Kasumi-1 (cell line): ENCODE measurements around the gene MRTFB.

Experiments used
- DNase-seq, 2 experiments: peaks; one replicate each; lab custom pipeline; 2025; lab: John Stamatoyannopoulos, UW

MRTFB gene

GRCh38 chr16:14186007-14186794 is 115.1 kb downstream of the MRTFB start:
- no peak for DNase-seq

- DNase-seq: no peak
Measured at GRCh38 chr16:14186795-14187221, 115.7 kb downstream of the MRTFB start.

DNA sequence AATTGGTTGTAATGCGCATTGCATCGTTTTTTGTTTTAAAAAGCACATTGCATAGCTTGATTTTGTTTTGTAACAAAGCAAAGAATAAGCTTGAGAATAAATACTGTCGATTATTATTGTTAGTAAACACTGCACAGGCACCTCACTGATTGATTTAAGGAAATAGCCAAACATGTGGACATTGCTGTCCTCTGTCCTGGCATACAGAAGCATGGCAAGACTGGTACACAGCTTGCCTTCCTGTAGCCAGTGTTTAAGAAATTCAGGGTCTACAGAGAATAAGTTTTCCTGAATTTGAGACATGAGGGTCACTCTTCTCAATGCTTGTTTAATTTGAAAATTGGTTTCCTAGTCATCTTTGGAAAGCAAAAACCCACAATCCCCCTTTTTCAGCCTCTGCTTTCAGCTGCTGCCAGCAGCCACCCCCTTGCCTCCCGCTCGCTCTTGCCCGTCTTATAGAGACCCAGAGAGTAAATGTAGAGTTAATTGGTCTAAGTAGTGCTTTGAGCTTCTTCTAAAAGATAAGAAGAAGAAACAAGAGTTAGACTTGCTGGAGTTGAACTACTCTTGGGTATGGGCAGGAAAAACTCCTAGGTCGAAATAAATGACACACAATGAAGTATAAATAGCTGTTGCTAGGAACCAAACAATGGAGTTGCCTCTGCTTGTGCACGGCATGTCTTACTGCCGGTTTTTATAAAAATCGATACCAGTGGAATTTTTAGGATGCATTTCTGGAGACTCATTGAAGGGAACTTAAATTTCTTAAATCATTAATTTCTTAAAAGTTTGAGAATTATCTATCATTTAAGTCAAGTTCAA is 116.6 kb downstream of the MRTFB start:
- no peak for DNase-seq

GRCh38 chr16:14193316-14193871 is 122.3 kb downstream of the MRTFB start:
- DNase-seq: no peak

- DNase-seq: no peak
Measured at GRCh38 chr16:14194721-14195120, 123.6 kb downstream of the MRTFB start.

DNA sequence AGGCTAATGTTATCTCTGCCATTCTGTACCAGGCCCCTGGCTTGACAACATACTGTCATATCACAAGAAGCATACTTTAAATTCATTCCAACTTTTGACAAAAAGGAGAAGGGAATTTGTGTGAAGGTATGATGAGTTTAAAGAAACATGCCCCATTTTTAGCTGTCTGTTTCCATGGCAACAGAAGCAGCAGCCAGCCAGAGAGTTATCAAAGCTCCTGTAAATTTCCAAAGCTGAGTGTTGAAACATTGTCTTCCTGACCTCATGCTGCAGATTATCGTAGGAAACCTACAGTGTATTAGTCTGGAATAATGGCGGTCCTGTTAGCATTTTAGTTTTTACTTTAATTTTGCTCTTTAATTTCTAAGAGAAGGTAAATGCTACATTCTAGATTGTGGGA is 124.9 kb downstream of the MRTFB start:
- DNase-seq: no peak

- peak; percentile 8 to 16 for DNase-seq
Measured at GRCh38 chr16:14196539-14196938, 125.4 kb downstream of the MRTFB start.

DNA sequence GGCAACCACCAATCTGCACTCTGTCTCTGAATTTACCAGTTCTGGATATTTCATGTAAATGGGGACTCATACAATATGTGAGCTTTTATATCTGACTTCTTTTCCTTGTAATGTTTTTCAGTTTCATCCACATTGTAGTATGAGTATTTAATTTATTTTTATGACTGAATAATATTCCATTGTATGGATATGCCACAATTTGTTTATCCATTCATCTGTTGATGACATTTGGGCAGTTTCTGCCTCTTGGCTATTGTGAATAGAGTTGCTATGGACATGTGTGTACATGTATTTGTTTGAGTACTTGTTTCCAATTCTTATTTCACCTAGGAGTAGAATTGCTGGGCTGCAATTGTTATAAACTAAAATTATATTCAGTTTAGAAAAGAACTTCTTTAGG is 126.9 kb downstream of the MRTFB start:
- no peak for DNase-seq

DNA sequence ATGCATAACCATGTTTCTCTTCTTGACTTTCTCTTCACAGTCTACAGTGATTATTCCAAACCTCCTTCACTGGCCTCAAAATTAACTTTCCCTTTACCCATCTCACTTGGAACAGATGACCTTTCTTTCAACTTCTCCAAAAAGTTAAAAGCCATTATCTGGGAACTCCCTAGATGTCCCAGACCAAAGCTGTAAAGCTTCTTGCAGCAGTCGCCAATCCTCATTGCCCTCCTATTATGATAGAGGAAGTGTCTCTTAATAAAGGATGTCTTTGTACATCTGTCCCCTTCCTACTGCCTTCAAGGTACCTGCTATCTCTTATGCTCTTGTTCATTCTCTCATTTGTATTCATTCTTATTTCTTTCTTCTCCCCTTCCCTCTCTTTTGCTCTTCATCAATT is 127.5 kb downstream of the MRTFB start:
- DNase-seq: no peak

GRCh38 chr16:14199199-14199598 is 128.1 kb downstream of the MRTFB start:
- no peak for DNase-seq

GRCh38 chr16:14199624-14200023 is 128.5 kb downstream of the MRTFB start:
- no peak for DNase-seq

DNA sequence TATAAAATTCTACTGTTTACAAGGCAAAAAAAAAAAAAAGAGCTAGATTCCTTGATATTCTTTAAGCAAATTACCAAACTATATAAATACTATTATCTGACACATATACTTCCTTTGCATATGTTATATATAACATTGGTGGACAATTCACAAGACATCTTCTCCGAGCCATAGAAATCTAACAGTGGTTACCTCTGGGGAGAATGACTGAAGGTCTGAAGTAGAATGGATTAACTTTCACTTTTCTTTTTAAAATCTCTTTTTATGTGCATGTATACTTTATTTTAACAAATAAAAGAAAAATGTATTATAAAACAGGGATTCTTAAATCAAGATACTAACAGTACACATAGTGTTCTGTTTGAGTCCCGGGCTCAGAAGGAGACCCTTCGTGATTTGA is 131.0 kb downstream of the MRTFB start:
- no peak for DNase-seq

GRCh38 chr16:14202697-14203096 is 131.6 kb downstream of the MRTFB start:
- peak in 1 of 2 experiments; percentile 4 for DNase-seq

- DNase-seq: no peak
Measured at GRCh38 chr16:14203166-14203565, 132.0 kb downstream of the MRTFB start.

DNA sequence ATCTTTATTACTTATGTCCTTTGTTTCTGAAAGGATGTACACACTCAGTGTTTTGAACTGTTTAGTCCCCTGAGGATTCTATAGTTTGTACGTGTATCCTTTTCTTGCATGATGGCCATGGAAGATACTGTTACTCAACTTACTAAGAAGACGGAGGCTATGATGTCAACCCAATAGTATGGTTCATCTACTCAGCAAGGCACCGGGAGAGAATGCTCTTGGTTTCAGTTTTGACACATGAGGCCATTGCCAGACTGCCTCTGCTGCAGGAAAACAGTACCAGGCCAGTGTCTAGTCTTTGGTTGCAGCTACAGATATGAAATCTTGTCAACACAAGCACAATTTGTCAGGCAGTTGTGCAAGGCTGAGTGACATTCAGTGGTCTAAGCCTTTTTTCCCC is 134.5 kb downstream of the MRTFB start:
- DNase-seq: no peak

DNA sequence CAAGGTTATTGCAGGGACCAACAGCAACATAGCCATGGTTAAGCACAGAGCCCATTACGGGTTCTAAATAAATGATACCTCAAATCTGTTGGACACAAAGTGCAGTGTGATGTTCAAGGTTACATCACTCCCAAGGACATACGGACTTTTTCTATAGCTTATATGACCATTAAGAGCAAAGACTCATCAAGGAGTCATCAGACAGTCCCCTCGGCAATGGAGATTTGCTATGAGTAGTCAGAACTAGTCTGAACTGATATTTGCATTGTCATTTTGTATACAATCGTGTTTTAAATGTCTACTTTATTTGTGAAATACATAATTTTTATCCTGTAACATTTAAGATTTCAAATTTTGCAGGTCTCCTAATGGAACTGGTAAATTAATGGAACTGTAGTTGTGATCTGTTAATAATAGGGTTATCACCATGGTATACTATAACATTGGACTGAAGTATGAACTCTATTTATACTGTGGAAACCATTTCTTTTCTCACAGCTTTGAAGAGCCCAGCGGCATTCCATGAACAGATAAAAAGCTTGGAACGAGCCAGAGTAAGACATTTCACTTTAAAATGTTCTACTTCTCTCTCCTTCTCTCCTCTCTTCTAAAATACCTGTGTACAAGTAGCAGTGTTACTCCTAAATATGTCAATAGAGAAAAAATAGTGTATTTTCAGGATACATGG is 140.9 kb downstream of the MRTFB start:
- no peak for DNase-seq

DNA sequence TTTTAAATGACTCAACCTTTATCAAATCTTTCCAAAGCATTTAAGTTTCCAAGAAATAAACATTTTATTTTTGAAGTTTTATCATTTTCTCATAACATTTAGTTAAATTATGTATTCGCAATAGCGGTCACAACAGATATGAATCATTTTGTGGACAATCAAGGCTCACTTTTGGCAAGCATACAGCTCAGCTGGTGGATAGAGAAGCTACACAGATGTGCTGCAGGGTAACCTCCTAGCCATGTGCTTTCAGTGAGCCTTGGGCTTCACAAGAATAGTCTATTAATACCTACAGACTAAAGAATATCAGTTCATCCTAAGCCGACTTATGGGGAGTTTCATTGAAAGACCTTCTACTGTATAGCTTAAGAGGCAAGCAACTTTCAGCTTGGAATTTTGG is 144.8 kb downstream of the MRTFB start:
- no peak for DNase-seq

- DNase-seq: no peak
Measured at GRCh38 chr16:14219983-14220382, 148.9 kb downstream of the MRTFB start.

DNA sequence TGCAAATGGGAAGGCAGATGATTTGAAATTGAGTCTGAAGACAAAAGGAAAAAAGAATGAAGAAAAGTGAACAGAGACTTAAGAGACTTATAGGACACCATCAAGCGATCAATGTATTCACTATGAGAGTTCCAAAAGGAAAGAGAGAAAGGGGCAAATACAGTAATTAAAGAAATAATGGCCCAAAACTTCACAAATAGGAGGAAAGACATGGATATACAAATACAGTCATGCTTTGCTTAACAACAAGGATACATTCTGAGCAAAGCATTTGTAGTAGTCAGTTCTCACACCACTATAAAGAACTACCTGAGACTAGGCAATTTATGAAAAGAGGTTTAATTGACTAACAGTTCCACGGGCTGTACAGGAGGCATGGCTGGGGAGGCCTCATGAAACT is 152.5 kb downstream of the MRTFB start:
- DNase-seq: no peak

- DNase-seq: no peak
Measured at GRCh38 chr16:14225457-14225856, 154.3 kb downstream of the MRTFB start.

GRCh38 chr16:14232106-14232864 is 161.2 kb downstream of the MRTFB start:
- no peak for DNase-seq

DNA sequence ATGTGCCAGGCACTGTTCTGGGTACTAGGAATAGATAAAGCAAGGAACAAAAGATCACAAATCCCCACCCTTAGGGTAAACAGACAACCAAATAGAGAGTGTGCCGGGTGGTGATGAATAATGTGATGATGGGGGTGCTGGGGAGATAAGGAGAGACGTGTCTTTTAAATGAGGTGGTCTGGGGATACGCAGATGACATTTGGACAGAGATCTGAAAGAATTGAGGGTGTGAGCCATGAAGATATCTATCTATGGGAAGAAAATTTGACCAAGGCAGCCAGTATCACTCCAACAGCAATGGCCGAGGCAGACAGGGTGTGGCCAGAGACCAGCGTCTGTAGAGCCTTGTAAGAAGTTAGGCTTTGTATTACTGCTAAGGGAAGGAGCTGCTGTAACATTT is 165.3 kb downstream of the MRTFB start:
- no peak for DNase-seq
